GM18870 (cell line): ENCODE data around the gene ZBTB17.
"Not testable (repeated sequence)": the region's sequence is repeated elsewhere in the genome, so short reads cannot be mapped to it uniquely, and the experiment has no call there.

Experiments used
- ATAC-seq: cut with Tn5 transposase; IDR thresholded peaks from one replicate; pipeline ENCODE4 v1.9.1; 2021; ENCODE audit warnings: moderate library complexity; ENCODE audit not compliant: unreplicated experiment

The ZBTB17 gene

GRCh38 chr1:16011936-16012589 lies 36.2 kb upstream of the ZBTB17 start:
- no peak for ATAC-seq

- ATAC-seq, result no peak
Measured at GRCh38 chr1:16010837-16011236, 34.9 kb upstream of the ZBTB17 start.

- ATAC-seq, result no peak
Measured at GRCh38 chr1:16009678-16010077, 33.8 kb upstream of the ZBTB17 start.

- no peak for ATAC-seq
Measured at GRCh38 chr1:16009030-16009460, 33.1 kb upstream of the ZBTB17 start.

GRCh38 chr1:16007671-16008341 lies 31.9 kb upstream of the ZBTB17 start:
- no peak for ATAC-seq

- no peak for ATAC-seq
Measured at GRCh38 chr1:16006552-16007485, 30.9 kb upstream of the ZBTB17 start.

- no peak for ATAC-seq
Measured at GRCh38 chr1:16006010-16006409, 30.1 kb upstream of the ZBTB17 start.

GRCh38 chr1:16005597-16005996 lies 29.7 kb upstream of the ZBTB17 start:
- ATAC-seq, result no peak

- not testable (repeated sequence) for ATAC-seq
Measured at GRCh38 chr1:16001274-16001673, 25.4 kb upstream of the ZBTB17 start.

- no peak for ATAC-seq
Measured at GRCh38 chr1:15998929-15999328, 23.0 kb upstream of the ZBTB17 start.

GRCh38 chr1:15997637-15998280 lies 21.9 kb upstream of the ZBTB17 start:
- ATAC-seq, result no peak

- no peak for ATAC-seq
Measured at GRCh38 chr1:15997076-15997585, 21.2 kb upstream of the ZBTB17 start.

- ATAC-seq, result no peak
Measured at GRCh38 chr1:15994590-15995351, 18.9 kb upstream of the ZBTB17 start.

GRCh38 chr1:15994081-15994480 lies 18.2 kb upstream of the ZBTB17 start:
- ATAC-seq, result no peak

- ATAC-seq, result no peak
Measured at GRCh38 chr1:15993666-15994065, 17.8 kb upstream of the ZBTB17 start.

- ATAC-seq, result no peak
Measured at GRCh38 chr1:15992582-15993500, 16.9 kb upstream of the ZBTB17 start.

- no peak for ATAC-seq
Measured at GRCh38 chr1:15992187-15992553, 16.3 kb upstream of the ZBTB17 start.

GRCh38 chr1:15991427-15992186 lies 15.7 kb upstream of the ZBTB17 start:
- ATAC-seq, result no peak
